Suppressor macrophage treated with lipopolysaccharide for 4 hours (primary cell): Measurements from ENCODE around the gene IFNAR2.

Experiments
- DNase-seq: peaks from one replicate; pipeline ENCODE4 v3.0.0-alpha.2; 2020

The IFNAR2 gene

GRCh38 chr21:33270986-33271385 lies 41.2 kb downstream of the IFNAR2 start:
- DNase-seq: no peak

- DNase-seq: no peak
Observed at GRCh38 chr21:33273044-33273443, 43.3 kb downstream of the IFNAR2 start.

- no peak for DNase-seq
Observed at GRCh38 chr21:33278721-33279120, 49.0 kb downstream of the IFNAR2 start.

GRCh38 chr21:33279330-33279820 lies 49.6 kb downstream of the IFNAR2 start:
- no peak for DNase-seq
